GM19372 (cell line): ENCODE results near the gene ADAMTS2.

Experiments
- ATAC-seq: cut with Tn5 transposase; IDR thresholded peaks from one replicate; pipeline ENCODE4 v1.9.1; 2021; ENCODE audit warnings: mild to moderate bottlenecking, low read depth, moderate library complexity; ENCODE audit not compliant: unreplicated experiment

ADAMTS2 gene

DNA sequence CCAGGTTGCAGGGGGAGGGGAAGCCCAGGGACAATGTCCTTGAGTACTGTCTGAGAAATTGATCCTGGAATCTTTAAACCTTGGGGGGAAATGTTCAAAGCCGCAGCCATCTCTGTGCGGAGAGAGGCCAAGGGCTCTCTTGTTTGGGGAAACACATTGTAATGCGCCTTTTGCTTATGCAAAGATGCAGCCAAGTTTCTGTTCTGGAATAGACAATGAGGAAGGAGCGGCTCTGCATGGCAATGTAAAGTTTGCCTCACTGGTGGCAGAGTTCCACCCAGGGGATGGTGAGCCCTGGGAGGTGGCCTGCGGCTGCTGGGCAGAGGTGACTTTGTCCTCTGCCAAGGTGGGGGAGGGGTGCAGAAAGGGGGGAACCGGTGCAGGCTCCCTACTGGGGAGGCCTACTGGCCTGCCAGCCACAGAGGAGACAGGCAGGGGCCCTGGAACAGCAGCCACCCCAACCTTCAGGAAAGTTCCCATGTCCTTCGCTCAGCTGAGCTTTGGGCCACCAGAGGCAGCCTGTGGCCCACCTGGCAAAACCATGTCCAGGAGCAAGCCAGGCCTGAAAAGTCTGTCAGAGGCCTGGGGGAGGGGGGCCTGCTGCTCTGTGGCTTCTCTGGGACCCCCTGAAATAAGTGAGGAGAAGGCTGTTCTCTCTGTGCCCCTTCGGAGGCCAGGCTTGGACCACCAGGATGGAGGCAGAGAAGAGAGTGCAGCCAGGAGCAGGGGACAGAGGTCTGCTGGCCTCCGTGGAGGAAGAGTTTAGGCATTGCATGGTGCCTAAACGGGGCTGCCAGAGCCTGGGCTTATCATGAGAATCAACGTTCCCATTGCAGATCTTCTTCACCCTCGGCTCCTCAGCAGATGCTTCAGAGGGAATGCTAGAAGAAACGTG lies 157.3 kb downstream of the ADAMTS2 start:
- no peak for ATAC-seq

GRCh38 chr5:179187229-179187678 lies 158.0 kb downstream of the ADAMTS2 start:
- ATAC-seq, result no peak

DNA sequence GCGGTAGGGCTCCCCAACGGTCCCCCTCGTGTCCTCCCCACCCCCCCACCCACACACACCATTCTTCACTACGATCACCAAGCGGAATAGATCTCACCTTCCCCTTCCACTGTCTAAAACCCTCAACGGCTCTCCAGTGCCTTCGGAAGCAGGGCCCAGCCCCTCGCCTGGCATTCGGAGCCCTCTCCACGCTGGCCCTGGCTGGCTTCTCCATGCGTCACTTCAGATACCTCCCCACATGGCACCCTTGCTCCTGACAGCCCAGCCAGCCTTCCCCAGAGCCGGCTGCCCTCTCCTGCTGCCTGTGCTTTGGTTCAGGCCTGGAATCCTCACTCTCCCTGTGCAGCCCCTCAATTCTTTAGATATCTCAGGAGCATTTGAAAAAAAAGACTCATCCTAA lies 158.5 kb downstream of the ADAMTS2 start:
- no peak for ATAC-seq

DNA sequence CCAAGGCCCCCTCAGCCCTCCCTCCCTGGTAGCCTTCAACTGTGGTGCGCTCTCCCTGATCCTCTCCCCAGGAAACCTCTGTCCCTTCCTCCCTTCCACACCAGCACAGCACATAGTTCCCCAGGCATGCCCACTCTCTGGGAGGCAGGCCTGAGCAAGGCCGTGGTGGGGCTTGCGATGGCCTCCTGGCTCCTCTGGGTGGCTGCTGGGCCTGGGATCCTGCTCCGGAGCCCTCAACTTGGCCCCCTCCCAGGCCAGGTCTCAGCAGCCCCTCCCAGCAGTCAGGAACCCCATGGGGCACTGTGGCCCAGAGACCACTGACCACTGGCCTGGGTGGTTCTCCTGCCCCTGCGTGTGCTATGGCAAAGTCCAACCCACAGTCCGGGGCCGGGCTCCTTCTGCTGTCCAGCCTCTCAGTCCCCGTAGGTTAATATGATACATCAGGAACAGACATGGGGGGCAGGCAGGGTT lies 159.3 kb downstream of the ADAMTS2 start:
- ATAC-seq, result no peak

DNA sequence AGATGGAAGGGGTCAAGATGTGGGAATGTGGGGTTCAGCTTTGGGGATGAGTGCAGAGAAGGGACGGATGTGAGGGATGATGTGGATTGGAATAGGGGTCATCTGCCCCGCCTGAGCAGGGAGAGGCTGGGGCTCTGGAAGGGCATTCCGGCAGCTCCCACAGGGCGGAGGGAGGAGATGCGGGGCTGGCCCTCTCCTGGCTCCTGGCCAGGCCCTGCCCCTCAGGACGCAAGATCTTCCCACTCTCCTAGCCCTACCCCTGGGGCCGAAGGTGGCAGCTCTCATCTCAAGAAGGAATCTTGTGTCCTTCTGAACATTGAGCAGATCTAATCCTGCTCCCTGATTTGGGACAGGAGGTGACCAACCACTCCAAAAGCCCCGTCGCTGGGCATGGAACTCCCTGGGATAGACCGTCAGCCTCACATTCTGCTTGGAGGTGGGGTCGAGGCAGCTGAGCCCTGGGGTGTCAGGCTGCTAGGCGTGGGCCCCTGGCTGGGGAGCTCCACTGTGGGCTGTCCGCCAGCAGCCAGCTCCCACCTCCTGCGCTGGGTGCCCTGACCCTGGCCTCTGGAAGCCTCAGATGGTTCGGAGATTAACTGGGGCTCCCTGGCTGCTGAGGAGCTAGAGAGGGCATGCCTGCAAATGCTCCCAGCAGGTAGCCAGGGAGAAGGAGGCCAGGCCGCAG lies 159.9 kb downstream of the ADAMTS2 start:
- no peak for ATAC-seq

DNA sequence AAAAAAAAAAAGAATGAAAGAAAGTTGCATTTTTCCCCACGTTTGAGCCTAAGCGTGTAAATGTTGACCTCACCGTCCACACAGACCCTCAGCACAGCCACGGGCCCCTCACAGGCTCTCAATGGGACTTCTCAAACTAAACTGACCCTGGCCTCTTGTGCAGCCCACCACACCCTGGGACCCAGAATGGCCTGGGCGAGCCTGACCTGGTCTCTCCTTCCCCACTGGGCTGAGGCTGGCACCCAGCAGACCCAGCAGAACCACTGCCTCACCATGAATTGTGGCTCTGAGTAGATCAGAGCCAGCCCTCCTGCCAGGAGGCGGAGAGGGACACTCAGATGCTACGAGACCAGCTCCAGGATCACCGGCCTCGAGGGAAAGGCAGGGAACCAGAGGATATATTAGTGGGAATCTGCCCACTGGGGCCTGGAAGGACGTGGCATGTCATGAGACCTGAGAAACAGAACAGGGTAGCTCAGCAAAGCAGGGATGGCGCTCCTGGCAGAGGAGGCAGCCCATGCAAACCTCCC lies 160.7 kb downstream of the ADAMTS2 start:
- no peak for ATAC-seq

GRCh38 chr5:179183481-179183880 lies 161.8 kb downstream of the ADAMTS2 start:
- no peak for ATAC-seq

DNA sequence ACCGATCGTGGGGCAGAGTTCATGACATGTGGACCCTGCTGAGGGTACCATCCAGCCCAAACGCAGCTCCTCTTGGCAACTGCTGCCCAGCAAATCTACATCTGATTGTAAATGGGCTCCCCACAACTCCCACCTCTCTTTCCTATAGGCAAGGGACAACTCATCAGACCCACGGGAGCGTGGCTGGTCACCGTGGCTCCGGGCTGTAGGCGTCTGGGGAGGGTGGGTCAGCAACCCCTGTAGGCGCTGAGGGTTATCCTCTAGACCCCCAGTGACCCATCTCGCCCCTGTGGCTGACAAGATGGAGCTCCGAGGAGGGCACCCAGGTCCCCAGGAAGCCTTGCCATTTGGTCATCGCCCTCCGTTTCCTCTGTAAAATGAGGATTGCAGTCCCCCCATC lies 162.7 kb downstream of the ADAMTS2 start:
- ATAC-seq, result no peak

GRCh38 chr5:179181988-179182387 lies 163.3 kb downstream of the ADAMTS2 start:
- no peak for ATAC-seq

DNA sequence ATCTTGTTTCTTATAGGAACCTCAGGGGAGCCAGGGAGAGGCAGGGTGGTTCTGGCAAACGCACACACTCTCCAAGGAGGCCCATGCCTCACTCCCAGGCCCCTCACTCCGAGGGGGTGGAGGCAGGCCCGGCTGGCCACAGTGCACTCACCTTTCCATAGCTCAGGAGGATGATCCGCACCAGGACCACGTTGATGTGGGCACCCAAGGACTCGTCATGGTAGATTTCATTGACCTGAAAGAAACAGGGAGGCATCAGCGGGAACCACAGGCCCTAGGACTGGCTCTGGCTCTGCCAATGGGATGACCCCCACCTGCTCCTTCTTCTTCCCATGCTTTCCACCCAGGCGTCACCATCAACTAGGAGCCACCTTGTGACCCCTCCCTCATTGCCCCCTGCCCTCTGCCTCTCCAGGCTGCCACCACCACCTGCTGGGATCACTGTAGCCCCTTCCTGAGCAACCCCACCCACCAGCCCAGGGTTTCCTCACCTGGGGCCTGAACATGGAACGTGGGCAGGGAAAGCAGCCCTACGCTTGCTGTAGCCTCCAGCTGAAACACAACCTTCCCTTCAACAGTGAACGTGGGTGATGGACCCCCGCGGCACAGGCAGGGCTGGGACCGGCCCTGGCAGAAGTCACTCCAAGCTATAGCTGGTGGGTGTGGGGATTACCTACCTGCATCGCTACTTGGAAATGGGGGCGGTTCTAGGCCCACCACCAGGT lies 164.2 kb downstream of the ADAMTS2 start:
- no peak for ATAC-seq

- no peak for ATAC-seq
Observed at GRCh38 chr5:179180061-179180610, 165.1 kb downstream of the ADAMTS2 start.

DNA sequence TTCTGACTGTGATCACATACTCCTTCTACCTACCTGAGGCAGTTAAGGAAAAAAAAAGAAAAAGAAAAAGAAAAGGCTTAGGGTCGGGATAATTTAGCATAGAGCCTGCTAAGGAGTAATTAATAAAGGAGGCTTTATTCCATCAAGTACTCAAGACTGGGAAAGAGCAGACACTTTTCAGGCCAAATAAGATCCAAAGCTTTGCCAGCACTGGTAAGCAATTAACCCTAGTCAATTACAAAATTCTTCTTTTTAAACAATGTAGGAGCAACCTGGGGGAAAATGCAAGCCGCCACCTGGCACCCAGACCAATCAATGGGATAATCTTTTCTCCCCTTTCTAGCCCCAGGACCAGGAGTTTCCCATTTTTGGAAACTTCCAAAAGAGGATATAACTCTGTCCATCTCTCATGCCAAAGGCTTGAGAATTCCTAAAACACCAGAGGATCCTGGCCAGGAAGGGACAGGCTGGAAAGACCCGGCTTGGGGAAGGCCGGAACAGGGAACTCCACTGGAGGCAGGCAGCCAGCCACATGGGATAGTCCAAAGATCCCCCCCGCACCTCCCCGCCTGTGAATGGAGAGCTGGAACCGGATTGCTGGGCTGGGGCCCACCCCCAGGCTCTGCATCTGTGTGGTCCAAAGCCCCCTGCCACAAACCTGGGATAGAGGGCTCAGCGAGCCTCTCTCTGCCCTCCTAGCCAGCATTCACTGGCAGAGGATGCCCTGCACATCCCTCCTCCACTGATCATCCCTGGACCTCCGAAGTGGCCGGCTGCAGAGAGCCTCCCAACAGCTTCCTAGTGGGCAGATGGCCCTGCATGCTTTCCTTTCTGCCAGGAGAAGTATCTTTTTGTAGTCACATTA lies 167.3 kb downstream of the ADAMTS2 start:
- no peak for ATAC-seq

GRCh38 chr5:179176571-179177230 lies 168.6 kb downstream of the ADAMTS2 start:
- no peak for ATAC-seq

DNA sequence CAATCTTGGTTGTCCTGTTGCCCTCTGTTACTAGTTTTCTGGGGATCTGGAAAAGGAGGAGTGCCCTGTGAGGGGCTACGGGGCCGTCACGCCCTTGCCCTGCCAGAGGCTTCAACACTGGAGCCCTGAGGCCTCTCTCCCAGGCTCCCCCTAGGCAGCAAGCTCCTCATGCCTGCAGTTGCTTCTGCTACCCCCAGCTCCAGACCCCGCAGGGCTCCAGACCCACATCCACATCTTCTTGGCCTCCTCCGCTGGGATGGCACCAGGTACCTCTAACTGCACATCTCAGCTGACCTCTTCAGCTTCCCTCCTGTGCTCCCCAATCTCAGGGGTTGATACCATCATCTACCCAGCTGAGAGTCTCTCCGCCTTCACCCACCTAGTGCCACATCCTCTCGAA lies 169.1 kb downstream of the ADAMTS2 start:
- no peak for ATAC-seq

GRCh38 chr5:179171816-179172745 lies 173.2 kb downstream of the ADAMTS2 start:
- ATAC-seq, result no peak

GRCh38 chr5:179171251-179171815 lies 173.9 kb downstream of the ADAMTS2 start:
- ATAC-seq, result no peak

DNA sequence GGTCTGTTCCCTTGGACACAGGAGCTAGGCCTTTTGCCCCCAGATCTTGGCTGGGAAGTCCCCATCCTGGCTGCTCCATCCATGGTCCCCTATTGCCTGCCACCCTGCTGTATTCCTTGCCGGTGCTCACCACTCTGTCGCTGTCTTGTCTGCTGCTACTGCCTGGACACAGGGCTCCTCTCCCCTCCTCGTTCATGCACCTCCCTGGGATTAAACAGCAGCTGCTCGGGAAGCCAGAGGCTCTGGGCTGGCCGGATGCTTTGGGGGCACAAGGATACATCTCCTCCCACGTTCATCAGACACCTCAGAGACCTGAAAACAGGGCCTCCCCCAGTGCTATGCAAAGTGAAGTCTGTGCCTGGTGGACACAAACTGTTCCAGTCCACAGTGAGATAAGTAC lies 174.7 kb downstream of the ADAMTS2 start:
- ATAC-seq, result no peak

- no peak for ATAC-seq
Observed at GRCh38 chr5:179169836-179170235, 175.4 kb downstream of the ADAMTS2 start.
